ENCODE data around the gene CHD9NB.

The CHD9NB gene

DNA sequence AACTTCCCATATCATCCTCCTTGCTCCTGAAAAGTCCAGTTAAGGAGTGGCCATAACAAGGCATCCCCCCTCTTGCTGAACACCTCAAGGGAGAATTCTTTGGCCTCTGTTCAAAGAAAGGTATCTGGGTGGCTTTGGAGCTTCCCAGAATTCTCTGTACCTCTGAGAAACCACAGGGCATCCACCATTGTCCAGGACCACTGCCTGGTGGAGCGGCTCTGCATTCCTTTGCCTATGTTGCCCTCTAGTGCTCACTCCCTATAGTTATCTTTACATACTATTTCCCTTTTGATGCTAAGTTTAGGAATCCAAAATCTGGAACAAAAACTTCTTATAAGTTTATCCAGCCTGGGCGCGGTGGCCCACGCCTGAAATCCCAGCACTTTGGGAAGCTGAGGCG lies 30.3 kb downstream of the CHD9NB start:
- Histone ChIP-seq H3K4me1 (ENCODE audit: insufficient read depth, low read length) (peaks cover 4% of the 10 kb centered on the region; the same call in 1 of the 2 replicates), H3K9ac (ENCODE audit: low read depth, low read length) (no peak overlapping the region), H3K36me3 (ENCODE audit: insufficient read depth, low read length) (no peaks in the 10 kb centered on the region), H3K27ac (ENCODE audit: low read depth, low read length) (no peak overlapping the region), H3K27me3 (ENCODE audit: insufficient read depth, low read length) (no peaks in the 10 kb centered on the region), H3K9me3 (ENCODE audit: insufficient read depth, low read depth, low read length) (no peaks in the 10 kb centered on the region), H3K4me3 (ENCODE audit: low read length) (no peak overlapping the region)
- WGBS, result 16% methylated on average over 5 of the region's 5 CpGs

DNA sequence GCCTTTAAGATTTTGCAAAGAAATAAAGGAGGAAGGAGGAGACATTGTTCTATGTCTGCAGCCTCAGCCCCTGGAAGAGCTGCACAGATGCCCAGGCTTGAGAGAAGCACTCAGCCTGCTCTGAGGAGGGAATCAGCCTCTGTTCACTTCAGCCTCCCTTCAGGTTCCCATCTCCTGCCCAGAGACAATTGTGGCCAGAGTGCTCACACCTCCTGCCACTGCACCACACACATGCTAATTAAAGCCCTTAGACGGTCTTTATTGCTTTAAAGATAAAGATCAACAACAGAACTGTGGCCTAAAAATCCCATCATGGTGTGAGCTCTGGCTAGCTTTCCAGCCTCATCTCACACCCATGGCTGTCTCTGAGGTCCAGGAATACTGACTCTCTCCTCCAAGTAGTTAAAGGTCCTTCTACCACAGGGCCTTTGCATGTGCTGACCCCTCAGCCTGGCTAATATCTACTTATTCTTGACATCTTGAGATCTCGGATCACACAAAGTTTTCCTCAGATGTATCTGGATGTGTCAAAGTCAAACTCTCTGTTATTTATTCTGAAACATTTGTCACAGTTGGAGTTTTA lies 33.8 kb downstream of the CHD9NB start:
- Histone ChIP-seq H3K9ac (ENCODE audit: low read depth, low read length) (no peak overlapping the region), H3K9me3 (ENCODE audit: insufficient read depth, low read depth, low read length) (no peaks in the 10 kb centered on the region), H3K27ac (ENCODE audit: low read depth, low read length) (no peak overlapping the region), H3K4me3 (ENCODE audit: low read length) (no peak overlapping the region), H3K4me1 (ENCODE audit: insufficient read depth, low read length) (peaks cover 4% of the 10 kb centered on the region; the same call in 1 of the 2 replicates), H3K27me3 (ENCODE audit: insufficient read depth, low read length) (no peaks in the 10 kb centered on the region), H3K36me3 (ENCODE audit: insufficient read depth, low read length) (no peaks in the 10 kb centered on the region)
- WGBS, result 54% methylated on average over 2 of the region's 2 CpGs

DNA sequence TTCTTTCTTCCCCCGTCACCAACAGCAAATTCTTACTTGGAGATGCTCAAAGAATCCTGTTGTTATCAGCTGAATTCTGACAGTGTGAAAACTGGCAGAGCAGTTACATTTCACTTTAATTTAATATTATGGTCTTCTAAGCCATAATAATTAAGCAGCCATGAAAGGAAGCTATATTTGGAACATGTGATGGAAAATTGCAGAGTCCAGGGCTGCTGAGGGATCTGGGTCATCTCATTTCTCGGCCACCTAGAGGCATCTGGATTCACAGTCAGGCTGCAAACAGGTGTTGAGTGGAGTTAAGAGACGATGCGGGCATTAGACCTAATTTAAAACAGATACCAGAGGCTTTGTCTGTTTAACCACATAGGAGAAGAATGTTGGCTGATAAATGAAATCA lies 38.4 kb downstream of the CHD9NB start:
- H3K9me3 ChIP-seq (ENCODE audit: insufficient read depth, low read depth, low read length), result no peaks in the 10 kb centered on the region

DNA sequence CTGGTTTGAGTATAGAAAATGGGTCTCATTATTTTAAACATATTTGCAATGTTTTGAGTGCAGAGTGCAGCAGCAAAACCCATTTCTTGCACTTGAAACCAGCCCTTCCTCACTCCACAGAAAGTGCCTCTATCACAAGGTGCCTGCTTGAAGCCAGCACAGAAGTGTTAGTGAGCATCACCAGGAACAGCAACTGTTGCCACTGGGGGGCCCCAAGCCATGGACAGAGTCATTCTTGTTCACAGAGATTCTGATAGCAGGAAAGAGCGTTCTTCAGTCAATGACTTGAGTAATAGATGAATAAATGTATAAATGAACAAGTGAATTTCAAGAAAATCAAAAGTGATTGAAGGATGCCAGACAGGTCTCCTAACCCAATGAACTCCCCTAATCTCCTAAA lies 45.6 kb downstream of the CHD9NB start:
- WGBS, result 87% methylated on average over 1 of the region's 1 CpG
- H3K27me3 ChIP-seq (ENCODE audit: insufficient read depth, low read length), result no peaks in the 10 kb centered on the region
- no peak overlapping the region for H3K27ac ChIP-seq (ENCODE audit: low read depth, low read length)
- H3K4me3 ChIP-seq (ENCODE audit: low read length), result no peak overlapping the region
- H3K4me1 ChIP-seq (ENCODE audit: insufficient read depth, low read length), result no peaks in the 10 kb centered on the region
- no peak overlapping the region for H3K9ac ChIP-seq (ENCODE audit: low read depth, low read length)
- H3K36me3 ChIP-seq (ENCODE audit: insufficient read depth, low read length), result no peaks in the 10 kb centered on the region
- no peaks in the 10 kb centered on the region for H3K9me3 ChIP-seq (ENCODE audit: insufficient read depth, low read depth, low read length)

More for the DNA sequence above, 38.4 kb downstream of the CHD9NB start:
- no peaks in the 10 kb centered on the region for H3K36me3 ChIP-seq (ENCODE audit: insufficient read depth, low read length)
- H3K9ac ChIP-seq (ENCODE audit: low read depth, low read length), result no peak overlapping the region
- no peaks in the 10 kb centered on the region for H3K27me3 ChIP-seq (ENCODE audit: insufficient read depth, low read length)
- H3K4me3 ChIP-seq (ENCODE audit: low read length), result no peak overlapping the region
- no peak overlapping the region for H3K27ac ChIP-seq (ENCODE audit: low read depth, low read length)
- WGBS, result 91% methylated on average over 4 of the region's 4 CpGs
- H3K4me1 ChIP-seq (ENCODE audit: insufficient read depth, low read length), result peaks cover 4% of the 10 kb centered on the region; the same call in 1 of the 2 replicates

DNA sequence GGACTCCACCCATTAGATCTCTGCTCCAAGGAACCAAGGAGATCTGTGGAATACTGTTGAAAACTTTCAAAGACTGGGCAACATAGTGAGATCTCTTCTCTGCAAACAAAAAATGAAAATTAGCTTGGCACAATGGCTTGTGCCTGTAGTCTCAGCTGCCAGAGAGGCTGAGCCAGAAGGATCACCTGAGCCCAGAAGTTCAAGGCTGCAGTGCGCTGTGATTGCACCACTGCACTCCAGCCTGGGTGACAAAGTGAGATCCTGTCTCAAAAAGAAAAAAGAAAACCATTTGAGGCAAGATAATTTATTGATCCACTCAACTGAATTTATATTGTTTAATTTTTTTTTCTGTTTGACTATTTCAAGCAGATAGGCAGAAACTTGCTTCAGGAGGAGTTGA lies 54.8 kb downstream of the CHD9NB start:
- Histone ChIP-seq H3K27ac (ENCODE audit: low read depth, low read length) (no peak overlapping the region), H3K4me3 (ENCODE audit: low read length) (no peak overlapping the region), H3K9ac (ENCODE audit: low read depth, low read length) (no peak overlapping the region), H3K36me3 (ENCODE audit: insufficient read depth, low read length) (no peaks in the 10 kb centered on the region), H3K4me1 (ENCODE audit: insufficient read depth, low read length) (peaks cover 3% of the 10 kb centered on the region; the same call in 1 of the 2 replicates), H3K27me3 (ENCODE audit: insufficient read depth, low read length) (no peaks in the 10 kb centered on the region), H3K9me3 (ENCODE audit: insufficient read depth, low read depth, low read length) (no peaks in the 10 kb centered on the region)
- WGBS, result 83% methylated on average over 1 of the region's 1 CpG

DNA sequence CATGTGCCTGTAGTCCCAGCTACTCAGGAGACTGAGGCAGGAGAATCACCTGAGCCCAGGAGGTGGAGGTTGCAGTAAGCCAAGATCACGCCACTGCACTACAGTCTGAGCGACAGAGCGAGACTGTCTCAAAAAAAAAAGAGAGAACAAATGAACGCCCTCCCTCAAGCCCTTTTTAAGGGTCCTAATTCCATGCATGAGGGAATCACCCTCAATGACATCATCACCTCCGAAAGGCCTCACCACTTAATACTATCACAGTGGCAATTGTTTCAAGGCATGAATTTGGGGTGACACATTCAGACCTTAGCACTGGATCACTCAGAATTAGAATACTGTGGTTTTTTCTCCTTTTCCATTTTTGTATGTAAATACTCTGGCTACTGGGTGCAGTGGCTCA lies 57.8 kb downstream of the CHD9NB start:
- Histone ChIP-seq H3K4me3 (ENCODE audit: low read length) (no peak overlapping the region), H3K9ac (ENCODE audit: low read depth, low read length) (no peak overlapping the region), H3K9me3 (ENCODE audit: insufficient read depth, low read depth, low read length) (no peaks in the 10 kb centered on the region), H3K27ac (ENCODE audit: low read depth, low read length) (no peak overlapping the region), H3K27me3 (ENCODE audit: insufficient read depth, low read length) (no peaks in the 10 kb centered on the region), H3K36me3 (ENCODE audit: insufficient read depth, low read length) (no peaks in the 10 kb centered on the region), H3K4me1 (ENCODE audit: insufficient read depth, low read length) (peaks cover 3% of the 10 kb centered on the region; the same call in 1 of the 2 replicates)
- WGBS, result 93% methylated on average over 5 of the region's 5 CpGs

DNA sequence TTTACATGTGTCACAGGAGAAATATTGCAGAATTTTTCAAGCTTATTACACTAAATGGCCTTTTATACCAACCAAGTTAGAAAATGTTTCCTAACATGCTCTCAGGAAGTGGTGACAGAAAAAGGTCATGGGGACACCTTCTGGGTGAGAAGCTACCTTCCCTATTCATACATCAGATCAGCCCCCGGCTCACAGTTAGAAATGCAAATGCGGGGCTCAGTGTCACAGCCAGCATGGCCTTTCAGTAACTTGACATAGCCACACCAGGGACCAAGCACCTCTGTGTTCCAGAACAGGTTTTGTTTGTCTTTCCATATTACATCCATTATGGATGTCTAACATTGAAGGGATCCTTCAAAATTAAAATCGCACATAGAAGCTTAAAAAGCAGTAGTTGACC lies 59.5 kb downstream of the CHD9NB start:
- H3K27ac ChIP-seq (ENCODE audit: low read depth, low read length), result no peak overlapping the region
- H3K9me3 ChIP-seq (ENCODE audit: insufficient read depth, low read depth, low read length), result no peaks in the 10 kb centered on the region
- no peak overlapping the region for H3K4me3 ChIP-seq (ENCODE audit: low read length)
- H3K27me3 ChIP-seq (ENCODE audit: insufficient read depth, low read length), result no peaks in the 10 kb centered on the region
- no peaks in the 10 kb centered on the region for H3K36me3 ChIP-seq (ENCODE audit: insufficient read depth, low read length)
- peaks cover 3% of the 10 kb centered on the region; the same call in 1 of the 2 replicates for H3K4me1 ChIP-seq (ENCODE audit: insufficient read depth, low read length)
- 36% methylated on average over 3 of the region's 3 CpGs for WGBS
- no peak overlapping the region for H3K9ac ChIP-seq (ENCODE audit: low read depth, low read length)

DNA sequence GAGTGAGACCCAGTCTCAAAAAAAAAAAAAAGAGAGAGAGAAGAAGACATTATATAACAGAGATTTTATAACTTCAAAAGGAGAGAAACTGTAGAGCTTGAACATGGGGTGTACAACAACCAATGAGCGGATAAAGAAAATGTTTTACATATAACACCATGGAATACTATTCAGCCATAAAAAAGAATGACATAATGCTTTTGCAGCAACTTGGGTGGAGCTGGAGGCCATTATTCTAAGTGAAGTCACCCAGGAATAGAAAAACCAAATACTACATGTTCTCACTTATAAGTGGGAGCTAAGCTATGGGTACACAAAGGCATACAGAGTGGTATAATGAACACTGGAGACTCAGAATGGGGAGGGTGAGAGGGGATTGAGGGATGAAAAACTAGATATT lies 61.1 kb downstream of the CHD9NB start:
- WGBS, result no CpG with 5 or more reads among the region's 1 CpG
- Histone ChIP-seq H3K4me1 (ENCODE audit: insufficient read depth, low read length) (peaks cover 3% of the 10 kb centered on the region; the same call in 1 of the 2 replicates), H3K27ac (ENCODE audit: low read depth, low read length) (no peak overlapping the region), H3K9ac (ENCODE audit: low read depth, low read length) (no peak overlapping the region), H3K36me3 (ENCODE audit: insufficient read depth, low read length) (no peaks in the 10 kb centered on the region), H3K4me3 (ENCODE audit: low read length) (no peak overlapping the region), H3K9me3 (ENCODE audit: insufficient read depth, low read depth, low read length) (no peaks in the 10 kb centered on the region), H3K27me3 (ENCODE audit: insufficient read depth, low read length) (no peaks in the 10 kb centered on the region)
